Activated T-cell treated with anti-CD3 and anti-CD28 coated beads for 1 hour (primary cell): ENCODE results near the gene TKT.
A peak's percentile ranks its signal among the peaks of the same experiment; 100 is the strongest.
"Not testable (repeated sequence)": the region's sequence is repeated elsewhere in the genome, so short reads cannot be mapped to it uniquely, and the experiment has no call there.

Source experiments
- DNase-seq: peaks from one replicate; pipeline ENCODE4 v3.0.0-alpha.2; 2020; ENCODE audit warnings: low read depth

The TKT gene, protein sequence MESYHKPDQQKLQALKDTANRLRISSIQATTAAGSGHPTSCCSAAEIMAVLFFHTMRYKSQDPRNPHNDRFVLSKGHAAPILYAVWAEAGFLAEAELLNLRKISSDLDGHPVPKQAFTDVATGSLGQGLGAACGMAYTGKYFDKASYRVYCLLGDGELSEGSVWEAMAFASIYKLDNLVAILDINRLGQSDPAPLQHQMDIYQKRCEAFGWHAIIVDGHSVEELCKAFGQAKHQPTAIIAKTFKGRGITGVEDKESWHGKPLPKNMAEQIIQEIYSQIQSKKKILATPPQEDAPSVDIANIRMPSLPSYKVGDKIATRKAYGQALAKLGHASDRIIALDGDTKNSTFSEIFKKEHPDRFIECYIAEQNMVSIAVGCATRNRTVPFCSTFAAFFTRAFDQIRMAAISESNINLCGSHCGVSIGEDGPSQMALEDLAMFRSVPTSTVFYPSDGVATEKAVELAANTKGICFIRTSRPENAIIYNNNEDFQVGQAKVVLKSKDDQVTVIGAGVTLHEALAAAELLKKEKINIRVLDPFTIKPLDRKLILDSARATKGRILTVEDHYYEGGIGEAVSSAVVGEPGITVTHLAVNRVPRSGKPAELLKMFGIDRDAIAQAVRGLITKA

GRCh38 chr3:53255775-53256703 is at the start of gene TKT:
TSS of gene TKT (minus strand) at chr3:53256022. CDS start at chr3:53255942, 80 bp downstream.
- DNase-seq: peak; percentile 71

DNA sequence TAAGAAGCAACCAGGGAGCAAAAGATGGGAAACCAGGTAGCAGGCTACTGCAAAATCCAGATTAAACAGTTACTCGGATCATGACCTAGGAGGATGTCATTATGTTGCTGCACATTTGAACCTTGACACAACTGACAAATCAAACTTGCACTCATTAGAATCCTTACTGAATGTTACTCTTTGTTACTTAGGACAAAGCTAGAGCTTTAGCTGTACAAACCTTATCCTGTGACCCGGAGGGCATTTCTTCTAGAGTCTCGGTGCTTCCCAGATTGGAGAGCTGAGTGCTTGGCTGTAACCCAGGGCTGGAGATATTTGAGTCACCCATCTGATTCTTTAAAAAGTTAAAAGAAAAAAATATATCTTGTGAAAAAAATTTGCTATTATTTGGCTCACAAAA is 48.1 kb upstream of the TKT start:
- DNase-seq: no peak

- DNase-seq: no peak
Observed at GRCh38 chr3:53303549-53303948, 47.7 kb upstream of the TKT start.

- DNase-seq: no peak
Observed at GRCh38 chr3:53300826-53301225, 45.0 kb upstream of the TKT start.

GRCh38 chr3:53299611-53300023 is 43.8 kb upstream of the TKT start:
- DNase-seq: not testable (repeated sequence)

- no peak for DNase-seq
Observed at GRCh38 chr3:53295410-53295809, 39.6 kb upstream of the TKT start.

GRCh38 chr3:53293867-53294266 is 38.0 kb upstream of the TKT start:
- no peak for DNase-seq

GRCh38 chr3:53288214-53288613 is 32.4 kb upstream of the TKT start:
- no peak for DNase-seq

DNA sequence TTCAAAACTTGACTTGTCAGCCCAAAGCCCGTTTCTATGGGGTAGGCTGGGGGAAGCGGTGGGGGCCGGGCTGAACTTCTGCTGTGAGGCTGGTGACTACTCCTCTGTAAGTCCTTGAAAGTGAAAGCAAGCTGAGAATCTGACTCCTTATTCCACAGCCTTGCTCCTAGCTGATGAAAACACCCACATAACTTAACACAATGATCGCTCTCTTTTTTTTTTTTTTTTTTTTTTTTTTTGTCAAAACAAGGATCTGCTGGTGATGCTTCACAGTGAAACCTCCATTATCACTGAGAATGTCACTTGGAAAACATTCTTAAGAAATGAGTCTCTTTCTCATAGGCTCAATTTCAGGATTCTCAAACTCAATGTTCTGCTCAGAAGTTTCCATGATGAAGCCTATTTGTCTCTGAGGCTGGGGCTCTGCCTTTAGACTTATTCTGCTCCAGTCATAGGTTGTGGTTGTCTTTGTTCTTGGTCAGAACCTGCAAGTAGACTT is 31.4 kb upstream of the TKT start:
- DNase-seq: no peak

DNA sequence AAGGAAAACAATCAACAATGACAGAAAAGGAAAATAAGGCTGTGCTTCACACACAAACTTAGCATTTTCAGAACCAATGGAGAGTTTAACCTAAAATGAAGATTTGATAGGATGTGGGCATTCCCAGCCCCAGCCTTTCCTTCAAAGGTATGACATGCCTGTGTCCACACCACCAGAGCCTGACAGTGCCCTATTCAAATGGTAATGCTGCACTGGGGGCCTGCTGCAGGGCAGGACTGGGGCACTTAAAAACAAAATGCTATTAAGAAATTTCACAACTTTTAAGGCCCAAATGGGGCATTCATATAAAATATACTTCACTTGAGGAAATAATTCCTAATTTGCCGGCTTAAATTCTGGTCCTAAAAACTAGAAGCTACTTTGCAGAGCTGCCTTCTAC is 30.9 kb upstream of the TKT start:
- DNase-seq: no peak

DNA sequence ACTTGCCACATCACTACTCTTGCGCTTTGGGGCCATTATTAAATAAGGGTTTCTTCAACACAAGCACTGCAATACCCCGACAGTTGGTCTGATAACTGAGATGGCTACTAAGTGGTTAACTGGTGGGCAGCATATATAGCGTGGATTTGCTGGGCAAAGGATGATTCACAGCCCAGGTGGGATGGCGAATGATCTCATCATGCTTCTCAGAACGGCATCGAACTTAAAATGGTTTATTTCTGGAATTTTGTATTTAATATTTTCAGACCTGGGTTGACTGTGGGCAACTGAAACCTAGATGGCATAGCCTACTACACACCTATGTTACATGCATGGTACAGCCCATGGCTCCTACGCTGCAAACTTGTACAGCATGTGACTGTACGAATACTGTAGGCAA is 26.8 kb upstream of the TKT start:
- DNase-seq: no peak

DNA sequence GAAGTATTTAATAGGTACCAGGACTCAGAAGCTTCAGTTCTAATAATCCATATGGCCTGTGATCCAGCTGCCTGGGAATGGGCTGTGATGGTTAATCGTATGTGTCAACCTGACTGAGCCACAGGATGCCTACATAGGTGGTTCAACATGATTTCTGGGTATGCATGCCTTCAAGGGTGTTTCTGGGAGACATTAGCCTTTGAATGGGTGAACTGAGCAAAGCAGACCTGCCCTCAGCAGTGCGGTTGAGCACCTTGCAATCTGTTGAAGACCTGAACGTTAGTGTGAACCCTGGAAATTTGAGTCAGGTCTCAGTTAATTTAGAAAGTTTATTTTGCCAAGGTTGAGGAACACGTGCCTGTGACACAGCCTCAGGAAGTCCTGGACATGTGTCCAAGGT is 22.8 kb upstream of the TKT start:
- no peak for DNase-seq

- DNase-seq: no peak
Observed at GRCh38 chr3:53274938-53275605, 19.2 kb upstream of the TKT start.

- DNase-seq: no peak
Observed at GRCh38 chr3:53273146-53273670, 17.4 kb upstream of the TKT start.

- DNase-seq: no peak
Observed at GRCh38 chr3:53269888-53270880, 14.4 kb upstream of the TKT start.

GRCh38 chr3:53269193-53269592 is 13.4 kb upstream of the TKT start:
- DNase-seq: not testable (repeated sequence)

DNA sequence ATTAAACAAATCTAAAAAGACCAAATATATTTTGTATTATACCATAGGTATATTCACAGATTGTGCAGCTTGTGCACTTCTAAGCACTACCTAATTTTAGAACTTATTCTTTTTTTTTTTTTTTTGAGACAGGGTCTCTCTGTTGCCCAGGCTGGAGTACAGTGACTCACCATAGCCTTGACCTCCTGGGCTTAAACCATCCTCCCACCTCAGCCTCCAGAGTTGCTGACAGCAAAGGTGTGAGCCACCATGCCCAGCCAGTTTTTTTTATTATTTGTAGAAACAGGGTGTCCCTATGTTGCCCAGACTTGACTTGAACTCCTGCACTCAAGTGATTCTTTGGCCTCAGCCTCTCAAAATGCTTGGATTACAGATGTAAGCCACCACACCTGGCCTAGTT is 11.9 kb upstream of the TKT start:
- no peak for DNase-seq

GRCh38 chr3:53264718-53265117 is 8.9 kb upstream of the TKT start:
- no peak for DNase-seq

DNA sequence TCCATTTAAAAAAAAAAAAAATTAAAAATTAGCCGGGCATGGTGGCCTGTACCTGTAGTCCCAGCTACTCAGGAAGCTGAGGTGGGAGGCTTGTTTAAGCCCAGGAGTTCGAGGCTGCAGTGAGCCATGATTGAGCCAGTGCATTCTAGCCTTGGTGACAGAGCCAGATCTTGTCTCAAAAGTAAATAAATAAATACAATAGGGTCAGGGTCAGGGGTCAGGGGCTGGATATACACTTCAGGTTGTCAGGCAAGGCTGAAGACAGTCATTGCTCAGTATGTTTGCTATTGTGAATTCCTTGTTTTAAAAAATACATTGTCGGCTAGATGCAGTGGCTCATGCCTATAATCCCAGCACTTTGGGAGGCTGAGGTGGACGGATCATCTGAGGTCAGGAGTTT is 8.1 kb upstream of the TKT start:
- DNase-seq: no peak

GRCh38 chr3:53261712-53262111 is 5.9 kb upstream of the TKT start:
- no peak for DNase-seq
